ENCODE data around the gene KDM2B. TPM values are rescaled to one million over a fixed set of nuclear protein-coding genes. Genes with fewer than 3 reads are reported as not detected.

The KDM2B gene
- polyA plus RNA-seq, 2 of the 4 experiments (the other 2 are of a cell fraction), result 10.4 to 18.4 TPM

GRCh38 chr12:121577443-121578180, 3.2 kb downstream of the KDM2B start (continued):
- TF ChIP-seq BCL3 (IDR thresholded peaks at IDR 0.05) (no peak), EP300 (IDR thresholded peaks at IDR 0.05) (no peak), ELK1 (IDR thresholded peaks at IDR 0.05; ENCODE audit: low read depth, low read length) (no peak), JUNB (IDR thresholded peaks at IDR 0.05) (no peak)

- FAIRE-seq (no peak), DNase-seq (ENCODE audit: low read depth in 1 of 2, low spot score in 1 of 2) (peak in 1 of 2 experiments; percentile 73), ATAC-seq (peak; percentile 9 to 55; a peak in 3 of 6 replicates)
- TF ChIP-seq FOSL2 (IDR thresholded peaks at IDR 0.05) (no peak), FOSL2 (CRISPR knock-in tag; IDR thresholded peaks at IDR 0.05) (peak; percentile 47; the same call in 1 of the 2 replicates), MYC (IDR thresholded peaks at IDR 0.05; ENCODE audit: borderline replicate concordance, low read length) (no peak)
- Histone ChIP-seq H3K4me2 (peak overlapping the region; percentile 90), H3K4me1 (peaks cover 39% of the 10 kb centered on the region), H3K9me3 (no peaks in the 10 kb centered on the region), H3K27ac (peak overlapping the region; percentile 59 to 94; a peak in 5 of 6 replicates), H3K4me3 (no peak overlapping the region)
- WGBS (ENCODE audit: missing lambda C conversion rate), result 34% methylated on average over 4 of the region's 4 CpGs
- ChIA-PET POLR2A (interaction anchor here (1.0 to 1.2 kb wide), 3 partner anchors 24 to 50 kb away, joined by 3 to 6 read pairs (median 4); partner anchors contain the start of gene ORAI1), CTCF (interaction anchor here (1.0 to 6.5 kb wide), 10 partner anchors 17 to 106 kb away, joined by 3 to 49 read pairs (median 4); partner anchors contain the start of gene ORAI1)
Observed at GRCh38 chr12:121576851-121577391, 3.9 kb downstream of the KDM2B start.

GRCh38 chr12:121575952-121576625, 4.7 kb downstream of the KDM2B start:
- DNase-seq (ENCODE audit: low read depth in 1 of 2, low spot score in 1 of 2) (no peak), ATAC-seq (no peak), FAIRE-seq (no peak)
- H3K4me3 ChIP-seq, result no peak overlapping the region
- 91% methylated on average over 13 of the region's 13 CpGs for WGBS (ENCODE audit: missing lambda C conversion rate)
- CTCF ChIA-PET, result interaction anchor here (0.5 to 6.5 kb wide), 12 partner anchors 8 to 151 kb away, joined by 3 to 49 read pairs (median 4); partner anchors contain the start of gene ORAI1
- H3K27ac ChIP-seq, result peak overlapping the region in 1 of 2 experiments; percentile 94; a peak in 3 of 6 replicates
- no peaks in the 10 kb centered on the region for H3K9me3 ChIP-seq
- H3K4me1 ChIP-seq, result peaks cover 35% of the 10 kb centered on the region
- H3K4me2 ChIP-seq, result no peak overlapping the region
- POLR2A ChIA-PET, result interaction anchor here (0.9 to 1.2 kb wide), 3 partner anchors 39 to 51 kb away, joined by 3 to 6 read pairs (median 4); partner anchors contain the start of gene ORAI1
- TF ChIP-seq MAZ (IDR thresholded peaks at IDR 0.05; ENCODE audit: borderline replicate concordance, low read depth, low read length) (no peak), FOSB (CRISPR knock-in tag; IDR thresholded peaks at IDR 0.05) (no peak), ZNF302 (CRISPR knock-in tag; IDR thresholded peaks at IDR 0.05) (no peak), RNF2 (IDR thresholded peaks at IDR 0.05; ENCODE audit: borderline replicate concordance, low read depth) (no peak), TP53 (CRISPR knock-in tag; IDR thresholded peaks at IDR 0.05) (no peak), JUNB (IDR thresholded peaks at IDR 0.05) (no peak), RAD21 (conservative IDR thresholded peaks at IDR 0.05 in 1 of 2, IDR thresholded peaks at IDR 0.05 in 1 of 2) (no peak), ATOH8 (CRISPR knock-in tag; IDR thresholded peaks at IDR 0.05; ENCODE audit: low read depth) (no peak), FOSL2 (IDR thresholded peaks at IDR 0.05) (no peak), FOSL2 (CRISPR knock-in tag; IDR thresholded peaks at IDR 0.05) (no peak), MYC (IDR thresholded peaks at IDR 0.05; ENCODE audit: borderline replicate concordance, low read length) (no peak), GATA3 (IDR thresholded peaks at IDR 0.05; ENCODE audit: borderline replicate concordance) (no peak), PBX3 (IDR thresholded peaks at IDR 0.05) (no peak), NFE2L2 (conservative IDR thresholded peaks at IDR 0.05; ENCODE audit: low read length) (no peak), HEYL (CRISPR knock-in tag; IDR thresholded peaks at IDR 0.05) (no peak), SREBF2 (IDR thresholded peaks at IDR 0.05) (no peak), BCL3 (IDR thresholded peaks at IDR 0.05) (no peak), USF2 (IDR thresholded peaks at IDR 0.05) (no peak)
